GM21526 (cell line): Measurements from ENCODE around the gene QSOX2.

ENCODE experiments used
- ATAC-seq: cut with Tn5 transposase; IDR thresholded peaks from one replicate; pipeline ENCODE4 v1.9.1; 2021; ENCODE audit warnings: moderate library complexity; ENCODE audit not compliant: unreplicated experiment, low FRiP score

QSOX2 gene

GRCh38 chr9:136252846-136253245 is 7.2 kb upstream of the QSOX2 start:
- ATAC-seq = no peak

GRCh38 chr9:136252281-136252680 is 6.7 kb upstream of the QSOX2 start:
- no peak for ATAC-seq

GRCh38 chr9:136251264-136252115 is 5.9 kb upstream of the QSOX2 start:
- no peak for ATAC-seq

GRCh38 chr9:136250676-136251075 is 5.1 kb upstream of the QSOX2 start:
- ATAC-seq = no peak

- ATAC-seq = no peak
These were observed 4.4 kb upstream of the QSOX2 start for GRCh38 chr9:136249877-136250559.

GRCh38 chr9:136248951-136249876 is 3.6 kb upstream of the QSOX2 start:
- ATAC-seq = no peak

DNA sequence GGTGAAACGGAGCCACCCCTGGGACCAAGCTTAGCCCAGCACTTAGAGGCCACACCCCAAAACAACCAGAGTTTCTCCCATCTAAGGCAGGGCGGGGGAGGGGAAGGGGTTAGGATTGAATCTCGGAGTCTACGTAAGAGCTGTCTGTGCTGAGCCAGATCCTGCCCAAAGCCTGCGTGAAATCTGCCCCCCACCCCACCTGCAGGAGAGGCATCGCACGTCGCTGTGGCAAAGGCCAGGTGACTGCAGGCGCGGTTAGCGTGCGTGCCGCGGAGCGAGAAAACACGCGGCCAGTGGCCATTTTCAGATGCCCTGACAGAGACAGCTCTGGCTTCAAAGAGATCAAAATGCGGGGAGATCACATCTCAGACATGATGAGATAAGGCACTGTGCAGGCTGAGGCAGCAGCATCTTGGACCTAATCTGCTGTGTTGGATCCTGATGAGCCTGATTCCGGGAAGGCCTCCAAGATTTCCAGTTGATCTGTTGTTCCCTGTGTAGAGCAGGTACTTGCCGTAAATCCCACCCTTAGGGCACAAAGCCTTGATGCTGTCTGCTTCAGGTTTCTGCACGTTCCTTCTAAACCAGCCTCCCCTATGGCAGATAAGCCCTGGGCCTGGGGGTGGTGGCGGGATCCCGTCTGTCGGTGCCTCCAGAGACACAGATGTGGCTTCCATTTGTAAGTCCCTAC is 2.5 kb upstream of the QSOX2 start:
- ATAC-seq = no peak

DNA sequence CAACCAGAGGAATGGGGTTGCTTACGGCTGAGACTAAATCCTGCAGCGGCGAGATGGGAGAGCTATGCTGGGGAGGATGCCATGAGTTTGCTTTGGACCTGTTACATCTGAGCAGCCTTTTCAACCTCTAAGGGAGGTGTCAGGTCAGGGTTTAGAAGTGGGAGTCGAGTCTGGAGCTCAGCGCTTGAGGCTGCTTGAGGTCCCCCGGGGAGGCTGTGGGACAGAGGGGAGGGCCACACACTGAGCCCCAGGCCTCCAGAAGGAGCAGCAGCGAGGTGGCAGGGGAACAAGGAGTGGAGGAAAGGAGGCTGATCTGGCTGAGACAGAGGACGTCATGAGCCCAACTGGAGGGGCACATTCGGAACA is 1.9 kb upstream of the QSOX2 start:
- ATAC-seq = no peak

DNA sequence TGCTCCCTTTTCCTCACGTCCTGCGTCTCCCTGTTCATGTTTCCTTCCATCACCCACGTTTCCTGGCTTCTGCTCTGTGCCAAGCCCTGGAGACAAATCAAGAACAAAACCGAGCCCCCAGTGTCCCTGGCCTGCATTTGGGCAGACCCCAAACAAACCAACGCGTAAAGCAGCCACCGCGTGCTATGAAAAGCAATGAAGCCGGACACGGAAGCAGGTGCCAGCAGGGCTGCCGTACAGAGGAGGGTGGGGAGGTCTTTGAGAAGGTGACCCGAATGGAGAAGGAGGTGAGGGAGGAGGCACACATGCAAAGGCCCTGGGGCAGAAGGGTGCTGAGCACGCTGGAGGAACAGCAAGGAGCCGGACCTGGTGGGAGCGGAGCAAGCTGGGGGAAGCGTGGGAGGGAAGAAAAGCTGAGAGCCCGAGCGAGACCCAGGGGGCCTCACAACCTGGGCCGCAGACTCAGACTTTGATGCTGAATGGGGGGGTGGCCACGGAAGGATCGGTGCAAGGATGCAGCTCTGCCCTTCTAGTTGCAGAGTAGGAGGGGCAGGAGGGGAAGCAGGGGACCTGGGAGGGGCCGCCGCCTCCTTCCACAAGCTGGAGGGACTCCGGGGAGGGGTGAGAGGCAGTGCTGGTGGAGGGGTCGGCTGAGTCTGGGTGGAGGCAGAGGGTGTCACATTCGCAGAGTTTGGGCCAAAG is 1.4 kb upstream of the QSOX2 start:
- no peak for ATAC-seq

GRCh38 chr9:136244969-136245218 is 718 bp downstream of the QSOX2 start:
- ATAC-seq = no peak

DNA sequence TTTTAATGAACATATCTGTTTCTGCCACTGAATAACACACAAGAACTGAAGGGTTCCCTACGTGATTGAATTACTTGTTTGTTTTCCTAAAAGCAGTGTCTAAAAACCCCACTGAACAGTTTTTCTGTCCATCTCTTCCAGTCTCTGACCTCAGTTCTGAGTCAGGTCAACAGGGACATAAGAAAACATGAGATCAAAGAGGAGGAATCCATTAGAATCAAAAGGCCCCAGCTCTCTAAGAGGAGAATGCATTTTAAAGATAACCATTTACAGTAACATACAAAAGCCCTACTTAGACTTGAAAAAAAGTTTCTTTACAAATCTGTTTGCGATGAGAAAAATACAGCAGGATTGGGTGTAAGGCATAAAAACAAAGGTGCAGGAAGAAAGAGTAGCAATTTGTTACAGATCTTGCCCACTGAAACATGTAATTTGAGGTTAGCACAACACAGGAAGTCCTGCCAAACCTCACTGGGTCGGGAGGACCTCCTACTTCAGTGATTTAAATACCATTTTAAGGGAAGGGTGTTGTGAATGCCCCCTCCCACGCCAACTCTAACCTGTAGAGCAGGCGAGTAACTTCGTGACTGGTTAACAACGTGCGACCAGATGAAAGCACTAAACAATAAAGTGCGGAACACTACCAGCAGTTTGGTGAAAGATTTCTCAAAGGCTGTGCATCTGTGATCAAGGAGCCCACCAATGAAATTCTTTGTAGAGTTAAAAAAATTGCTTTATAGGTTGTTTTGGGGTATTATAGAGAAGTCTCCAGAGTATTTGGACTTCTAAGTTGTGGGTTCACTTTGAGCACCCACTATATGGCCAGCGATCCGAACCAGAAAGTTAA is 1.3 kb downstream of the QSOX2 start:
- no peak for ATAC-seq

DNA sequence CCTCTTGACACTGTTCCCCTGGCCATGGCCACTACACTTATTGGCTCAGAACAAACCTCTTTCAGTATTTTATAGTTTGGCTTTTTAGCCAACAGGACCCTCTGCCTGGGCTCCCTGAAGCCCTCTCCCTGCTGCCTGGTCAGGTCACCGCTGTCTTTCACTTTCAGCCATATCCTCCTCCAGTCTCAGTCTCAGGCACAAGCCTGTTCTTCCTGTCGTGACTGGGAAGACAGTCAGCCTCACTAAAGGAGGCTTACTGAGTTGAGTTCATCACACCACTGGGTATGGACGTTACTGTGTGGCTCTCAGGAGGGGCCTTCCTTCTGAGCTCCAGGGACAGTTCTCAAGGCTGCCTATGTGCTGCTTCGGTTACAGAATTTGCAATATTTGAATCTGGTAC is 2.0 kb downstream of the QSOX2 start:
- no peak for ATAC-seq

- no peak for ATAC-seq
These were observed 2.6 kb downstream of the QSOX2 start for GRCh38 chr9:136242918-136243525.

- ATAC-seq = no peak
These were observed 3.4 kb downstream of the QSOX2 start for GRCh38 chr9:136242248-136242647.

GRCh38 chr9:136241542-136241941 is 4.1 kb downstream of the QSOX2 start:
- ATAC-seq = no peak

GRCh38 chr9:136240941-136241340 is 4.7 kb downstream of the QSOX2 start:
- ATAC-seq = no peak

DNA sequence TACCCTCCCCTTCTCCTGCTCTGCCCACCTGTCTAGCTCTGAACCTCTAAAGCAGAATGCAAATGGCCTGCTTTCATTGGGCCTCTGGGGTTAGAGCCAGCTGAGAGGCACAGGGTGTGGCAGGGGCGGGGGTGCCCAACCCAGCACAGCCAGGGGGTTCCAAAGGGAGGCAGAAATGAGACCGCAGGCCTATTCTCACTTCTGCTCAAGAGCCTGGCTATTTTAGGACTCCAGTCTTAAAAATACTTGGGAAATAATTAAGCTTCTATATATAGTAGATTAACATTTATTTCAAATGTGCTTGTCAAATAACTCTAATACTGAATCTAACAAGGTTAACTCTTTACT is 5.7 kb downstream of the QSOX2 start:
- ATAC-seq = no peak

DNA sequence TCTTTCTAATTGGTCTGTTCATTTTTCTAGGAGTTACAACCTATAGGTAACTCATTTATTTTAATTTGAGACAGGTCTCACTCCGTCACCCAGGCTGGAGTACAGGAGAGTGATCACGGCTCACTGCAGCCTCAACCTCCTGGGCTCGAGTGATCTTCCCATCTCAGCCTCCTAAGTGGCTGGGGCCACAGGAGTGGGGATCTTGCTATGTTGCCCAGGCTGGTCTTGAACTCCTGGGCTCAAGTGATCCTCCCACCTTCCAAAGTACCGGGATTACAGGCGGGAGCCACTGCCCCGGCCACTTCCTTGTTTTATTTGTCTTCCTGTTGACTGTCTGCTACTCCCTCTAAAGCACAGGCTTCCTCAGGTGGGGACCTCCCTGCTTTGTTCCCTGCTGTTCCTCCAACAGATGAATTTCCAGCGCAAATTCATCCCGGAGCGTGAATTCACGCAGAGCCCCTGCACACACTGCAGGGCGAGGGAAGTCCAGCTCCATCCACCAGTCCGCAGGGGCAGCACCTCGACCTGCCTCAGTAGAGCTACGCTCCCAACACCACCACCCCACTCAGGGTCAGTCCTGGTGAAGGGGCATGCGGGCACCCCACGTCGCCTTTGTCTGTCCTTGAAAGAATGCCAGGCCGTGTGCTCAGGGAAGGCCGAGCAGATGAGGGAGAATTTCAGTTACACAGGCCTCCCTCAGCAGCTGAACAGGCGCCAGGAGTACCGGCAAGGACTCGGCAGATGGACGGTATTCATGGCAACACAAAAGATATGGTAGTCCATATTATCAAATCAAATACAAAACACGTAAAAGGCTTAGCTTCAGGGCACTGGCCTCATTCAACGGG is 6.3 kb downstream of the QSOX2 start:
- ATAC-seq = no peak
